NCI-H2029 treated with DMSO at 0.1 percent for 48 hours (cell line): ENCODE measurements around the gene TRMT1.

Source experiments
- DNase-seq: peaks from one replicate; lab custom pipeline; 2025; lab: John Stamatoyannopoulos, UW

TRMT1 gene

GRCh38 chr19:13090511-13091231 lies 25.9 kb downstream of the TRMT1 start:
- no peak for DNase-seq

DNA sequence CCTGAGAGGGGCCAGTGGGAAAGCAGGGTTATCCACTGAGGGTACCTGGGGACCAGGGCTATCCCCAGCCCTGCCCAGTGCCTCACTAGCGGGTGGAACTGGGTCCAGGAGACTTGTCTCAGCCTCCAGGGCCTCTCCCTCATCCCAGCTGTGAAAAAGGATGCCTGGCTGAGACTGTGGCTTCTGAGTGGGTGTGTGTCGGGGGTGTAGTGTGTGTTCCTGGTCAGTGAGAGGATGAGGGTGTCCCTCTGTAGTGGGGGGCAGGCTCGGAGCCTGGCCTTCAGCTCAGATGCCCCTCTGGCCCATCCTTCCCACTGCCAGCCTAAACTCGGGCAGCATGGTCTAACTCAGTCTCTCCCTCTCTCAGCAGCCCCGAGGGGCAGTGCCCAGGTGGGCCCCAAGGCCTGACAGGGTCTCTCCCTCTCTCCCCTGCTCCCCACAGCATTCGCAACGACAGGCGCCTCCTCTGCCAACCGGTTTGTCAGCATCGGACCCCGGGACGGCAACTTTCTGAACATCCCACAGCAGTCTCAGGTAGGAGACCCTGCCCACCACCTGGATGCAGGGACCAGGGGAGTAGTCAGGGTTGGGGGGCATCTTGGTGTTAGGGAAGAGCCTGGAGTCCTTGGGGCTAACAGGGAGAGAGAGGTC lies 26.6 kb downstream of the TRMT1 start:
- no peak for DNase-seq

DNA sequence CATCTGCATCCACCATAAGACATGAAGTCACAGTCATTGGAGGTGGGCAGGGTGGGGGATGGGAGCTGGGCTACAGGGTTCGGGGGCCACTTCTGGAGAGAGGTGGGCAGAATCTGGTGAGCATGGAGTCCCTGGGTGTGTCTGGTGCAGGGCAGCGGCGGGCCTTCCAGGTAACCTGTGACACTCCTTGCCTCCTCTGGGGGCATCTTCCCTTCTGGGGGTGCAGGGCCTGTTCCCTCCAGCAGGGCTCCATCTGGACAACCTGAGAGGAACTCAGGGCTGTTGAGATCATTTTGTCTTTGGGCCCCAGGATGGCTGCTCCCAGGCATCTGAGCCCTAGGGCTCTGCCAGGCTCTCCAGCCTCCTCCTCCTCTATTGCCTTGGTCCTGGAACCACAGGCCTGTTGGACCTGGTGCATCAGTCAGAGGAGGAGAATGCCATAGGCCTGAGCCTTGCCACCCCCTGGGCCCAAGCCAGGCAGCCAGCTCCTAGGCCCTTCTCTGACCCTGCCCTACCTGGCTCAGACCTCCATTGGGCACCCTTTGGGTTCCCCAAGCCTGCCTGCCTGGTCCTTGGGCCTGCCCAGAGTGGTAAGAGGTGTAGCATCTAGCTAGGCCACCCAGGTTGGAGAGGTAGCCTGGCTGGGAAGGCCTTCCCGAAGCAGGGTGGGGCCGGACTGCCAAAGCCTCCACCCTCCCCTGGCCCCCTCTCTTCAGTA lies 27.2 kb downstream of the TRMT1 start:
- DNase-seq = no peak

DNA sequence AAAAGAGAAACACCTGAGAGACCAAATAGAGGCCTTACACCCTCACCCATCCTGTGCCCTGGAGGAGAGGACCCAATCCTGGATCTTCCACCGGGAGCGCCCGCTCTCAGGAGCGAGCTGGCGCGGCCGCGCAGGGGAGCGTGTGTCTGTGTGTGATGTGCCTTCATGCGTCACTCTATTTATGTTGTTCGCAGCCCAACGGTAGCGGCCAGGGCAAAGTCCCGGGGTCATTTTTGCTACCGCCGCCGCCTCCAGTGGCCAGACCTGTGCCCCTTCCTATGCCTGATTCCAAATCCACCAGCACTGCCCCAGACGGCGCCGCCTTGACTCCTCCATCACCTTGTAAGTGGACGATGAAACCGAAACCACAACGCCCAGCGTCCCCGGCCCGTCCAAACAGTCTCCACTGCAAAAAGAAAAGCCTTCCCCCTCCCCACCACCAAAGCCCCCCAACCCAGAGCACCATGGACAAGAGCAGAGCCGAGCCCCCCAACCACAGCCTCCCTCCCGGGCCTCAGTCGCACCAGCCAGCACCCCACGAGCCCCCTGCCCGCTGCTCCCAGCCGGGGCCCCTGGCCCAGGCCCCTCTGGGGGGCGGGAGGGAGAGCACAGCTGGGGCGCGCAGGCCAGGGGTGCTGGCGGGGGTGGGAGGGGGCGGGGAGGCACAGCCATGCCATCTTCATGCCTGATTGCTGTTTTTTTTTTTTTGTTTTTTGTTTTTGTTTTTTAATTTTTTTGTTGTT lies 28.6 kb downstream of the TRMT1 start:
- DNase-seq = no peak

- DNase-seq = no peak
Observed at GRCh38 chr19:13087295-13087694, 29.2 kb downstream of the TRMT1 start.

DNA sequence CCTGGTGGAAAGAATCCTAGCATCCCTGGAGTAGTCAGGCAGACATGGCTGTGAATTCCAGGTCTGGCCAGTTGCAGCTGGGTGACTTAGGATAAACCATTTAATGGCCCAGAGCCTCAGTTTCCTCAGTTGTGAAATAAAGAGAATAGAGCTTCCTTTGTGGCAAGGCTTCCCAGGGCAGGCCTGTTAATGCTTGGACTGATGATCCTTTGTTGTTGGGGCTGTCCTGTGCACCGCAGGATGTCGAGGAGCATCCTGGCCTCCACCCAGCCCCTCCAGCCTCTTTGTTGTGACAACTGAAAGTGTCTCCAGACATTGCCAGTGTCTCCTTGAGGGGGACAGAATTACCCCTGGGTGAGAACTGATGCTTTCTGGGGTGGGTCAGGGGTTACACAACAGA lies 30.2 kb downstream of the TRMT1 start:
- DNase-seq = no peak

DNA sequence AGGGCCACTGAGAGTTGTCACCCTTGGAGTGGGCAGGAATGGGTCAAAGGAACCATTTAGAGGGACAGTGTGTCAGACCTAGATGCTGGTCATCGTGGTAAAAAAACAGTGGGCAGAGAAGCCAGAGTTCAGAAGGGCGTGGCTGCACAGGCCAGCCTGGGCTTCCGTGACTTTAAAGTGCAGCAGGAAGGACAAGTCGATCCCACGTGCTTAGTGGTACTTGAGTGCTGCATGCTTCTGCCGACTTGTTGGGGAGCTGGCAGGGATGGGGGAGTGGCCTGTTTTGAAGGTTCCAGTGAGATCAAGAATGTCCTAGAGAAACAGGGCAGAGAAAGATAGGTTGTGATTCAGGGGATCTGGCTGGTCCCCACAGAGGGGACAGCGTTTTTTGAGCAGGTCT lies 30.9 kb downstream of the TRMT1 start:
- no peak for DNase-seq

DNA sequence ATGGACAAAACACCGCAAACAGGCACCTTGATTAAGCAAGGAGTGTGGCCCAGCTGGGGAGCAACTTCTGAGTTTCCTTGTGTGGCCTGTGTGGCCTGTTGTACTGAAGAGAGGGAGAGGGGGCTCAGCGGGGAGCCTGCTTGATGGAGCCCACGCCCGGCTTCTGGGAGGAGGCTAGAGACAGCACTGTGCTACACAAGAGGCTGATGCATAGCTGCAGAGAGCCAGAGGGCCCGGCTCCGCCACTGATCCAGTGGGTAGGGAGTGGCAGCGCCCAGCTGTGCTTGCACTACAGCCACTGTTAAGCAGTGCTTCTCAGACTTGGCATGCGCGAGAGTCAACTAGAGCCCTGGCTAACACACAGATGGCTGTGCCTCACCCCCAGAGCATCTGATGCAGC lies 32.9 kb downstream of the TRMT1 start:
- no peak for DNase-seq

- no peak for DNase-seq
Observed at GRCh38 chr19:13083008-13083404, 33.5 kb downstream of the TRMT1 start.

GRCh38 chr19:13082192-13083007 lies 34.1 kb downstream of the TRMT1 start:
- peak; percentile 23 for DNase-seq

DNA sequence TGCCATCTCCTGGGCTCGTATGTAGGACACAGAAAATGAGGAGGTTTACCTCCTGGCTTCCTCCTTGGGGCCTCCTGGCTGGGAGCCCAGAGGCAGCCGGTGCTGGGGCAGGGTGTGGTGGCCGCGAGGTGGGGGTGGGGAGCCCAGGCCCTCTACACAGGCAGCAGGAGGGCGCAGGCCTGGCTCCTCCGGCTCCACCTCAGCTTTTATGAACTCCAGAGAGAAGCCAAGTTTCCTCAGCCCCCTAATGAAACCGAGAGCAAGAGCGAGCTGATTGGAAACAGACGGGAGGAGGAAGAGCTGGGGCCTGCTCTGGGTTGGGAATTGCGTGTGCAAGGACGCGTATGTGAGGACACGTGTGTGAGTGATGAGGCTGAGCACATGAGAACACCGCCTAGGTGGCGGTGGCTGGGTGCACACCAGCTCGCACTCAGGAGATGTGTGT lies 37.0 kb downstream of the TRMT1 start:
- DNase-seq = no peak

- peak; percentile 12 for DNase-seq
Observed at GRCh38 chr19:13078897-13079541, 37.5 kb downstream of the TRMT1 start.

DNA sequence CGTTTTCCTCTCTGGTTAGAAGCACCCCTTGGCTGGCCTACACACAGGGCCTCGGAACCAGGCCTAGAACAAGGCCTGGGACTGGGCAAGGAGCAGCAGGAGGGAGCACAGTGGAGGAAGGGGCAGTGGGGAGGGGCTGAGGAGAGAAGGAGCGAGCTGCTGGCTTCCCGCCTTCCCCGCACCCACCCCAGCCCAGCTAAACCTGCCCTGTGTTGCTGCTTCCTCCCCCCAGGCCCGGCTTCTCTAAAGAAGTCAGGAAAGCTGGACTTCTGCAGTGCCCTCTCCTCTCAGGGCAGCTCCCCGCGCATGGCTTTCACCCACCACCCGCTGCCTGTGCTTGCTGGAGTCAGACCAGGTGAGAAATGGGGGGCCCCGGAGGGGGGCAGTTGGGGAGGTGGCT lies 38.2 kb downstream of the TRMT1 start:
- no peak for DNase-seq

DNA sequence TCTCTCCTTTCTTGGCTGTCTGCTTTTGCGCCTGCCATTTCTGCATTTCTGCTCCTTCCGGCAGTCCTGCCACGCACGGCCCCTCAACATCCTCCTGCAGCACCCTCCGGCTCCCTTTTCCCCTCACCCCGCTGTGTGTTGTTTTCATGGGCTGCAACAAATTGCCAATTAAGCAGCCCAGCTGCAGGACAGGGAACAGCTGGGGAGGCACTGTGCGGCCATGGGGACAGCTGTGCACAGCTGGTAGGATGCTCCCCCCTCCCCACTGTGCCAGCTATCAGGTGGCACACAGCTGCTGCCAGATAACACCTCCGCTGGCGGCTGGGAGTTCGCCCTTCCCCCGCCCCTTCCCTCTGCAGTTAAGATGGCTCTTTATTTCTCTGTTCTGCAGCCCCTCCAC lies 39.3 kb downstream of the TRMT1 start:
- no peak for DNase-seq

- DNase-seq = no peak
Observed at GRCh38 chr19:13076787-13077186, 39.8 kb downstream of the TRMT1 start.

DNA sequence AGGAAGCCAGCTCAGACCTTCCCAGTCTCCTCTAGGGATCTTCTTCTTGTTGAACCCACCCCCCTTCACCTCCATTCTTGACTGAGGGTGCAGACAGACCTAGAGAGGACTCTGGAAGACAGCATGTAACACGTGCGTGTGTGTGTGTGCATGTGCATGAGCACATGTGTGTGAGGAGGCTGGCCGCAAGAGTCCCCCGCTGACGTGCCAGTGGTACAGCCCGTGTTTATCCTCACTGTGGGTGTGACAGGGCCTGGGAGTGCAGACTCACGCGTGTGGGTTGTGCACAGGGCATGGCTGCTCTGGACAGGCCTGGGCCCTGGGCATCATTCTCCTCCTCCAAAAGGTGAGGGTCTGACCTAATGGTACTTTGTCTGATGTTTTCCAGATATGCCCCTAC lies 40.2 kb downstream of the TRMT1 start:
- no peak for DNase-seq

GRCh38 chr19:13074378-13074777 lies 42.2 kb downstream of the TRMT1 start:
- DNase-seq = no peak

- DNase-seq = no peak
Observed at GRCh38 chr19:13073263-13073662, 43.3 kb downstream of the TRMT1 start.

GRCh38 chr19:13072188-13072908 lies 44.2 kb downstream of the TRMT1 start:
- no peak for DNase-seq

- no peak for DNase-seq
Observed at GRCh38 chr19:13071444-13072187, 44.9 kb downstream of the TRMT1 start.
